ENCODE results near the gene PAWR. TPM values are rescaled to one million over a fixed set of nuclear protein-coding genes. Genes with fewer than 3 reads are reported as not detected.

The PAWR gene
- total RNA-seq, 1 experiment from 2014 or later: 204 TPM

DNA sequence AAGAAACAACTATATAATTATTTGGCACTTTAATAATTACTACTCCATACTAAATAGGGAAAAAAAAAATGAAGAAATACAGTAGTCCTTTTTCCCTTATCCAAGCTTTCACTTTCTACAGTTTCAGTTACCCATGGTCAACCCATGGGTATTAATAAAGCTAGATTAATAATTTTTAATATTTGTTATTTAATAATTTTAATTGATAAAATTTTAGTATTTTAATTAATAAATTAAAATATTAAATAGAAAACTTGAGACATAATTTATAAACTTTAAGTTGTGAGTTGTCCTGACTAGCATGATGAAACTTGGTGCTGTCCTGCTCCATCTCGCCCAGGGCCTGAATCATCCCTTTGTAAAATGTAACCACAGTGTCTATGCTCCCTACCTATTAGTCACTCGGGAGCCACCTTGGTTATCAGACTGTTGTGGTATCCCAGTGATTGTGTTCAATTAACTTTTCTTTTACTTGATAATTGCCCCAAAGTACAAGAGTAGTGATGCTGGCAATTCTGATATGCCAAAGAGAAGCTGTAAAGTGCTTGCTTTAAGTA is 71.8 kb downstream of the PAWR start:
- Histone ChIP-seq H3K9me3 (ENCODE audit: insufficient read depth, low read depth) (no peaks in the 10 kb centered on the region), H3K4me2 (no peak overlapping the region), H4K20me1 (ENCODE audit: insufficient read depth) (peaks cover 28% of the 10 kb centered on the region), H3K36me3 (ENCODE audit: low read depth) (peaks cover 24% of the 10 kb centered on the region), H3K4me1 (replicated peaks; ENCODE audit: insufficient read depth) (no peaks in the 10 kb centered on the region), H3K4me3 (no peak overlapping the region), H3K27ac (no peak overlapping the region), H3K27me3 (ENCODE audit: insufficient read depth, low read depth) (no peaks in the 10 kb centered on the region), H2AFZ (no peak overlapping the region), H3F3A (ENCODE audit: insufficient read depth, low read depth) (peaks cover 21% of the 10 kb centered on the region; the same call in 1 of the 2 replicates), H3K9me2 (ENCODE audit: insufficient read depth) (0 out of 2 replicates have a peak, but pooled peaks cover 3% of the 10 kb centered on the region), H3K79me2 (ENCODE audit: low read depth) (peaks cover 87% of the 10 kb centered on the region)
- CTCF ChIA-PET: interaction anchor here (0.6 kb wide), 1 partner anchor 208 kb away, joined by 3 read pairs; no protein-coding TSS in a partner anchor
- POLR2A ChIA-PET (ENCODE audit: unreplicated experiment): interaction anchor here (0.7 kb wide), 1 partner anchor 49 kb away, joined by 4 read pairs; no protein-coding TSS in a partner anchor
- BruUV-seq (replicated peaks): no TSS peak
- no peak for DNase-seq
- TF ChIP-seq, protein P1, sequence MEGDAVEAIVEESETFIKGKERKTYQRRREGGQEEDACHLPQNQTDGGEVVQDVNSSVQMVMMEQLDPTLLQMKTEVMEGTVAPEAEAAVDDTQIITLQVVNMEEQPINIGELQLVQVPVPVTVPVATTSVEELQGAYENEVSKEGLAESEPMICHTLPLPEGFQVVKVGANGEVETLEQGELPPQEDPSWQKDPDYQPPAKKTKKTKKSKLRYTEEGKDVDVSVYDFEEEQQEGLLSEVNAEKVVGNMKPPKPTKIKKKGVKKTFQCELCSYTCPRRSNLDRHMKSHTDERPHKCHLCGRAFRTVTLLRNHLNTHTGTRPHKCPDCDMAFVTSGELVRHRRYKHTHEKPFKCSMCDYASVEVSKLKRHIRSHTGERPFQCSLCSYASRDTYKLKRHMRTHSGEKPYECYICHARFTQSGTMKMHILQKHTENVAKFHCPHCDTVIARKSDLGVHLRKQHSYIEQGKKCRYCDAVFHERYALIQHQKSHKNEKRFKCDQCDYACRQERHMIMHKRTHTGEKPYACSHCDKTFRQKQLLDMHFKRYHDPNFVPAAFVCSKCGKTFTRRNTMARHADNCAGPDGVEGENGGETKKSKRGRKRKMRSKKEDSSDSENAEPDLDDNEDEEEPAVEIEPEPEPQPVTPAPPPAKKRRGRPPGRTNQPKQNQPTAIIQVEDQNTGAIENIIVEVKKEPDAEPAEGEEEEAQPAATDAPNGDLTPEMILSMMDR (conservative IDR thresholded peaks at IDR 0.05): no peak
- no peak for TF ChIP-seq EZH2 (IDR thresholded peaks at IDR 0.05; ENCODE audit: low read depth)
- intact Hi-C loops (cut with micrococcal nuclease; ENCODE audit: unreplicated experiment): no loop called here

DNA sequence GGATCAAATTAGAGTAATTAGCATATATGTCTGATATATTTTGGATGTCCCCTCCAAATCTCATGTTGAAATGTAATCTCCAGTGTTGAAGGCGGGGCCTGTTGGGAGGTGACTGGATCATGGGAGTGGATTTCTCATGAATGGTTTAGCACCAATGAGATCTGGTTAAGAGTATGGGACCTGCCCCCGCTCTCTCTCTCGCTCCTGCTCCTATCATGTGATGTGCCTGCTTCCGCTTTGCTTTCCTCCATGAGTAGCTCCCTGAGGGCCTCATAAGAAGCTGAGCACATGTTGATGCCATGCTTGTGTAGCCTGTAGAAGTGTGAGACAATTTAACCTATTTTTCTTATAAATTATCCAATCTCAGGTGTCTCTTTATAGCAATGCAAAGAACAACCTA is 73.1 kb downstream of the PAWR start:
- TF ChIP-seq EZH2 (IDR thresholded peaks at IDR 0.05; ENCODE audit: low read depth): no peak
- TF ChIP-seq, protein P1 (conservative IDR thresholded peaks at IDR 0.05): no peak
- Histone ChIP-seq H3F3A (ENCODE audit: insufficient read depth, low read depth) (peaks cover 21% of the 10 kb centered on the region; the same call in 1 of the 2 replicates), H3K36me3 (ENCODE audit: low read depth) (peaks cover 24% of the 10 kb centered on the region), H3K4me3 (no peak overlapping the region), H2AFZ (no peak overlapping the region), H3K4me1 (replicated peaks; ENCODE audit: insufficient read depth) (no peaks in the 10 kb centered on the region), H3K27me3 (ENCODE audit: insufficient read depth, low read depth) (no peaks in the 10 kb centered on the region), H3K79me2 (ENCODE audit: low read depth) (peaks cover 82% of the 10 kb centered on the region), H3K9me3 (ENCODE audit: insufficient read depth, low read depth) (no peaks in the 10 kb centered on the region), H3K4me2 (no peak overlapping the region), H3K27ac (no peak overlapping the region), H3K9me2 (ENCODE audit: insufficient read depth) (no peaks in the 10 kb centered on the region), H4K20me1 (ENCODE audit: insufficient read depth) (peaks cover 18% of the 10 kb centered on the region)
- intact Hi-C loops (cut with micrococcal nuclease; ENCODE audit: unreplicated experiment): no loop called here
- no TSS peak for BruUV-seq (replicated peaks)
- DNase-seq: no peak
- ChIA-PET CTCF (no interaction called here), POLR2A (ENCODE audit: unreplicated experiment) (no interaction called here)

DNA sequence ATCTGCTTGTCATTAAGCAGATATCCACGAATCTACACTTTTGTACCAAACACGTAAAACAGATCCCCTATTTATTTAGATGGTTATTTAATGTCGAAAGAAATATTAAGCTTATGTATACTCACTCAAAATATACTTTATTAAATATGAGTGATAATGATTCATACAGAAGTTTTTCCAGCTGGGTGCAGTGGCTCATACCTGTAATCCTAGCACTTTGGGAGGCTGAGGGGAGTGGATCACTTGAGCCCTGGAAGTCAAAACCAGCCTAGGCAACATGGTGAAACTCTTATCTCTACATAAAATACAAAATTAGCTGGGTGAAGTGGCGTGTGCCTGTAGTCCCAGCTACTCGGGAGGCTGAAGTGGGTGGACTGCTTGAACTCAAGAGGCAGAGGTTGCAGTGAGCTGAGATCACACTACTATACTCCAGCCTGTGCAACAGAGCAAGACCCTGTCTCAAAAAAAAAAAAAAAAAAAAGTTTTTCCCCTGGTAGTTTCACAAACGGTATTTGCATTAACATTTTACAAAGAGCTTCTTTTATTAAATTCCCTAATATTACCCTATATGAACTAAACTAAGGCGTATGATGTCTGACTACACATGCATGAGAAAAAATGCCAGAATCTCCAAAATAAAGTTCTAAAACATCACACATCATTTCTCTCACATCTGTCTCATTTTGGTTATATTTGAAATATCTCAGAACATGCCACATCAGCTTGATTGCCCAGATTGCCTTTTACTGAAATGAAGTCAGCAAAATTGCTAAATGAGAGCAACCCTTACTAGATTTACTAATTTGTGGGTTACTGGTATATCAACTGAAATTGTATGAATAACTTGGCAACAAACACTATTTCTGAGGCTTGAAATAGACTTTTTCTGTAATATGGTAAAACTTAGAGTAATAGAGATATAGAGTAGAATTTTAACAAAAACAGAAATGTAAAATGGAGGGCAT is 74.9 kb downstream of the PAWR start:
- Histone ChIP-seq H3K27ac (no peak overlapping the region), H3K9me3 (ENCODE audit: insufficient read depth, low read depth) (no peaks in the 10 kb centered on the region), H3K79me2 (ENCODE audit: low read depth) (peaks cover 82% of the 10 kb centered on the region), H4K20me1 (ENCODE audit: insufficient read depth) (peaks cover 9% of the 10 kb centered on the region), H3K4me1 (replicated peaks; ENCODE audit: insufficient read depth) (no peaks in the 10 kb centered on the region), H3K27me3 (ENCODE audit: insufficient read depth, low read depth) (no peaks in the 10 kb centered on the region), H3K9me2 (ENCODE audit: insufficient read depth) (0 out of 2 replicates have a peak, but pooled peaks cover 5% of the 10 kb centered on the region), H3K36me3 (ENCODE audit: low read depth) (peaks cover 27% of the 10 kb centered on the region), H3K4me3 (no peak overlapping the region), H3F3A (ENCODE audit: insufficient read depth, low read depth) (peaks cover 26% of the 10 kb centered on the region; the same call in 1 of the 2 replicates), H3K4me2 (no peak overlapping the region), H2AFZ (no peak overlapping the region)
- ChIA-PET CTCF (interaction anchor here (0.6 to 0.7 kb wide), 3 partner anchors 54 to 272 kb away, joined by 4 to 5 read pairs (median 5); no protein-coding TSS in a partner anchor), POLR2A (ENCODE audit: unreplicated experiment) (interaction anchor here (0.5 kb wide), 1 partner anchor 55 kb away, joined by 11 read pairs; no protein-coding TSS in a partner anchor)
- BruUV-seq (replicated peaks): no TSS peak
- intact Hi-C loops (cut with micrococcal nuclease; ENCODE audit: unreplicated experiment): no loop called here
- DNase-seq: no peak
- TF ChIP-seq, protein P1 (conservative IDR thresholded peaks at IDR 0.05): no peak
- no peak for TF ChIP-seq EZH2 (IDR thresholded peaks at IDR 0.05; ENCODE audit: low read depth)
